ENCODE measurements around the gene ASB15. TPM values are rescaled to one million over a fixed set of nuclear protein-coding genes. Genes with fewer than 3 reads are reported as not detected.

ASB15 gene
- total RNA-seq, 1 experiment from 2014 or later = not detected

DNA sequence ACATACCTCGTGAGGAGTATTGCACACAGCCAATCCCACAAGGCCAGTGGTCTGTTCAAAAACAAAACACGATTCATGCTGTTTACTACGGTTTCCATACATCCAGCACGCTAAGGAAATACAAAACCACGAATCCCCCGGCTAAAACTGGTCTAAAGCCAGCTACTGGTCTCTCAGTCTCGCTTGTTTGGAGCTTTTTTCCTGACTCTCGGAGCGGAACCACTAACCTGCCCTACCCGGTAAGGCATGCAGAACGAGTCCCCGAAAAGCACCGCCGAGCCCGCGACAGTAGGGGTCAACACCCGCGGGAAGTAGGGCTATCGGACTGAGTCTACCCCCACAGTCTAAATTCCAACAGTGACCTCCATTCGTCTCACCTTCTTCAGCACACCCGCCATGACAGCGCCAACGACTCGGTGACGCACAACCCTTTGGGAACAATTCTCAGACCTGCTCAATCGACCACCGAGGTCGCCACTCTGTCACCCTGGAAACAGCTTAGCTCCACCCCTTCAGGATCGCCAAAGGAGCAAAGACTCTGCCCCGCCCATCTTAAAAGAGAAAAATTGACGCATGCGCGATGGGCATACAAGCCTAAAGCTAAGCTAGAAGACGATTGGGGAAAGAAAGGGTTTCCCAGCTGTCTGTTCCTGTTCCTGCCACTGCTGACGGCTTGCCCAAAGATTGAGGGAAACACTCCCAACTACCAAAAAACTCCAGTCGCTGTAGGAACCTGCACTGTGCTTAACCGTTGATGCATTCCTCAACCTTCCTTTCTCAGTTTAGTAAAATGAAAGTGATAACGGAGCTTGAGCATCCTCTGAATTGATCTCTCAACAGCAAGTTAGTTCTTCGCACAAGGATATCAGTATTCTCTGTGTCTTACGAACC lies 44.0 kb upstream of the ASB15 start, which contains the start of gene NDUFA5:
NDUFA5 (minus strand) TSS at position 421 of the 891 bp plus-strand sequence; CDS start at position 398, 23 bp downstream.
- intact Hi-C loops (cut with micrococcal nuclease) = loop anchor here (1.0 kb wide), 1 partner anchor 22 kb away; no protein-coding TSS in a partner anchor
- H3K4me1 ChIP-seq (ENCODE audit: insufficient read depth, low read length) = 0 out of 2 replicates have a peak, but pooled peaks cover 5% of the 10 kb centered on the region
- peak within 1 kb of the TSS; percentile 92 for H3K4me3 ChIP-seq (ENCODE audit: low read length)
- H3K36me3 ChIP-seq (ENCODE audit: low read depth, low read length) = peaks cover 3% of the 10 kb centered on the region; the same call in 1 of the 2 replicates
- no peaks in the 10 kb centered on the region for H4K20me1 ChIP-seq (ENCODE audit: low read length)
- POLR2A ChIA-PET (ENCODE audit: unreplicated experiment) = interaction anchor here (0.6 to 0.7 kb wide), 5 partner anchors 30 to 297 kb away, joined by 3 to 6 read pairs (median 5); no protein-coding TSS in a partner anchor
- CTCF ChIA-PET = interaction anchor here (0.8 to 1.5 kb wide), 2 partner anchors 23 to 63 kb away, joined by 4 to 12 read pairs; partner anchors contain the start of gene IQUB
- H3K79me2 ChIP-seq (ENCODE audit: low read length) = peaks cover 38% of the 10 kb centered on the region
- TF ChIP-seq EZH2 (IDR thresholded peaks at IDR 0.05; ENCODE audit: low read length, unreplicated experiment) = no peak
- no peak for TF ChIP-seq EZH2phosphoT487 (IDR thresholded peaks at IDR 0.05; ENCODE audit: borderline replicate concordance, low read length)
- no peak for TF ChIP-seq CTCF (conservative IDR thresholded peaks at IDR 0.05; ENCODE audit: low read depth, low read length)
- ATAC-seq (peak; percentile 98), DNase-seq (peak; percentile 98)
- H3K27me3 ChIP-seq (ENCODE audit: low read length) = no peaks in the 10 kb centered on the region
- H3K4me2 ChIP-seq (ENCODE audit: low read length) = peak within 1 kb of the TSS; percentile 86
- no peaks in the 10 kb centered on the region for H3K9me2 ChIP-seq (replicated peaks; ENCODE audit: low read length)
- peak within 1 kb of the TSS; percentile 62 for H3K27ac ChIP-seq (ENCODE audit: low read length)
- no peaks in the 10 kb centered on the region for H3K9me3 ChIP-seq (ENCODE audit: low read length)
- H3K9ac ChIP-seq (ENCODE audit: low read length) = peak within 1 kb of the TSS; percentile 91
- no peaks in the 10 kb centered on the region for H3F3A ChIP-seq (ENCODE audit: low read length, unreplicated experiment)
- no TSS peak for BruUV-seq (replicated peaks)
- peak within 1 kb of the TSS; percentile 92 for H2AFZ ChIP-seq (ENCODE audit: low read length)

DNA sequence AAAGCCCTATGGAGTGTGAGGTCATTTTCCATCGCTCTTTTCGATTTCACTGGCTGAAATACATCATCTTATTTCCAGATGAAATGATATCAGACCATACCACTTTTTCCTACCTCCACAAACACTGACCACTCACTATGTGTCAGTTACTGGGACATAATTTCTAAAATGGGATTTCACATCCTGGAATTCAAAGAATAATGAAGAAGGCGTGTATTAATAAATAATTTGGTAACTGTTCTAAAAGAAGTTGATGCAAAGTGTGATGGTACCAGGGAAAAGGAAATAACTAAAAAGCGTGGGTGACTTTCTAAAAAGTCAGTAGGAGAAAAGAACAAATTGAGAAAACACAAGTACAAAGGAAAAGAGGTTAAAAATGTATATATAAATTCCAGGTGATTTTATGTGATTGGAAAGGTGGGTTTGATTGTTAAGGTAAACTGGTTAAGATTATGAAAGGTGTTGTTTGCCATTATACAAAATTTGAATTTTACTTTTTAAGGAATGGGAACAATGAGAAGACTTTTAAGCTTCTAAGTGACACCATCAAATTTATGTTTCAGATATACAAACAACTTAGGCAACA lies 43.2 kb upstream of the ASB15 start:
- no peaks in the 10 kb centered on the region for H3K9me2 ChIP-seq (replicated peaks; ENCODE audit: low read length)
- TSS peak; percentile 46 for BruUV-seq (replicated peaks)
- ChIA-PET POLR2A (ENCODE audit: unreplicated experiment) (interaction anchor here (0.6 to 0.7 kb wide), 3 partner anchors 30 to 76 kb away, joined by 3 to 5 read pairs (median 3); no protein-coding TSS in a partner anchor), CTCF (interaction anchor here (1.5 kb wide), 1 partner anchor 64 kb away, joined by 12 read pairs; no protein-coding TSS in a partner anchor)
- no peaks in the 10 kb centered on the region for H3K27me3 ChIP-seq (ENCODE audit: low read length)
- intact Hi-C loops (cut with micrococcal nuclease) = no loop called here
- H4K20me1 ChIP-seq (ENCODE audit: low read length) = no peaks in the 10 kb centered on the region
- no peak overlapping the region for H3K27ac ChIP-seq (ENCODE audit: low read length)
- no peaks in the 10 kb centered on the region for H3K36me3 ChIP-seq (ENCODE audit: low read depth, low read length)
- 0 out of 2 replicates have a peak, but pooled peaks cover 5% of the 10 kb centered on the region for H3K4me1 ChIP-seq (ENCODE audit: insufficient read depth, low read length)
- H3F3A ChIP-seq (ENCODE audit: low read length, unreplicated experiment) = no peaks in the 10 kb centered on the region
- no peaks in the 10 kb centered on the region for H3K9me3 ChIP-seq (ENCODE audit: low read length)
- no peak for ATAC-seq
- no peak for DNase-seq
- peak overlapping the region; percentile 92 for H2AFZ ChIP-seq (ENCODE audit: low read length)
- peaks cover 30% of the 10 kb centered on the region for H3K79me2 ChIP-seq (ENCODE audit: low read length)
- H3K4me3 ChIP-seq (ENCODE audit: low read length) = peak overlapping the region; percentile 92
- H3K4me2 ChIP-seq (ENCODE audit: low read length) = peak overlapping the region; percentile 85
- no peak for TF ChIP-seq CTCF (conservative IDR thresholded peaks at IDR 0.05; ENCODE audit: low read depth, low read length)
- H3K9ac ChIP-seq (ENCODE audit: low read length) = peak overlapping the region; percentile 34; the same call in 1 of the 2 replicates

All from PC-3 (cell line).